Measurements from ENCODE around the gene ATP5F1E. TPM values are rescaled to one million over a fixed set of nuclear protein-coding genes. Genes with fewer than 3 reads are reported as not detected.
A peak's percentile ranks its signal among the peaks of the same experiment; 100 is the strongest.
"Not testable (repeated sequence)": the region's sequence is repeated elsewhere in the genome, so short reads cannot be mapped to it uniquely, and the experiment has no call there.

The ATP5F1E gene
- total RNA-seq, 2 donors from 2014 or later = 62.2 to 72.3 TPM

- no peaks in the 10 kb centered on the region for H3K27me3 Mint-ChIP-seq
- ATAC-seq = no peak
- H3K4me1 Mint-ChIP-seq (ENCODE audit: low read depth in 2 of 2) = peaks cover 33 to 39% of the 10 kb centered on the region in 2 donors
- H3K4me3 Mint-ChIP-seq = no peak overlapping the region
- no peak for DNase-seq (ENCODE audit: low spot score)
- H3K27ac Mint-ChIP-seq = no peak overlapping the region
- H3K36me3 Mint-ChIP-seq = no peaks in the 10 kb centered on the region
- H3K9me3 Mint-ChIP-seq = no peaks in the 10 kb centered on the region
These were observed 18.8 kb downstream of the ATP5F1E start for GRCh38 chr20:59013031-59013951.

DNA sequence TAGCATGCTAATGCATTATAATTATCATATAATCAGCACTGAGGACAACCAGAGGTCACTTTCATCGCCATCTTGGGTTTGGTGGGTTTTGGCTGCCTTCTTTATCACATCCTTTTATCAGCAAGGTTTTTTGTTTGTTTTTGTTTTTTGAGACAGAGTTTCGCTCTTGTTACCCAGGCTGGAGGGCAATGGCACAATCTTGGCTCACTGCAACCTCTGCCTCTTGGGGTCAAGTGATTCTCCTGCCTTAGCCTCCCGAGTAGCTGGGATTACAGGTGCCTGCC is 20.3 kb downstream of the ATP5F1E start:
- not testable (repeated sequence) for DNase-seq (ENCODE audit: low spot score); ATAC-seq; H3K27ac Mint-ChIP-seq; H3K4me3 Mint-ChIP-seq; H3K36me3 Mint-ChIP-seq; H3K9me3 Mint-ChIP-seq; H3K27me3 Mint-ChIP-seq
- H3K4me1 Mint-ChIP-seq (ENCODE audit: low read depth in 2 of 2) = peaks cover 27 to 30% of the 10 kb centered on the region in 2 donors

- H3K4me3 Mint-ChIP-seq = no peak overlapping the region
- peaks cover 24 to 27% of the 10 kb centered on the region in 2 donors for H3K4me1 Mint-ChIP-seq (ENCODE audit: low read depth in 2 of 2)
- H3K27me3 Mint-ChIP-seq = no peaks in the 10 kb centered on the region
- DNase-seq (ENCODE audit: low spot score) (no peak), ATAC-seq (no peak)
- no peak overlapping the region for H3K27ac Mint-ChIP-seq
- no peaks in the 10 kb centered on the region for H3K9me3 Mint-ChIP-seq
- no peaks in the 10 kb centered on the region for H3K36me3 Mint-ChIP-seq
These were observed 20.9 kb downstream of the ATP5F1E start for GRCh38 chr20:59010995-59011873.

DNA sequence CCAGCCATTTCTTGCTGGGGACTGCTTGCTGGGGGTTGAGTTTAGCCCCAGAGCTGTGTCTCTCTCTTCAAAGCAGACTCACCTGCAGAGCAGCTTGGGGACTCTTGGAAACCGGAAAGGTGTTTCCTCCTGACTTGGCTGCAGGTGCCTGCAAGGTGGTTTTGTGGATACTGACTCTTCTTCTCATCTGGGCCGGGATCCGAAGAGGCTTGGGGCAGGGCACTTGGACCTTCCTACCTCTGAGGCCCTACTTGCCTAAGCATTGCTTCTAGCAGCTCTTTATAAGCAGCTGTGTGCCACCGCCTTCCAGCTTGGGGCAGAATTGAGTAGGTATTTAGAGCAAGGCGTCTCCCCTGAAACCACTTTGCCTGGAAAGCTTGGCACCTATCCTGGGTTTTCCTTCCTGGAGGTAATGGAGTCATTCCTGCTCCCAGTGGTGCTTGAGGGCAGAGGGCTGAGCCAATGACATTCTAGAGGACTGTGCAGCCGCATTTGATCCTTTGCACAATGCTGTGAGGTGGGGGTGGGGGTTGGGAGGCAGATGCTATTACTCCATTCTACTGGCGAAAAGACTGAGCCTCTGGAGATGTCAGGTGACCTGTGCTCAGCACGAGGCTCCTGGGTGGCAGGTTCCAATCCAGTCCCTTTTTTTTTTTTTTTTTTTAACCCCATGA is 21.7 kb downstream of the ATP5F1E start:
- H3K9me3 Mint-ChIP-seq = no peaks in the 10 kb centered on the region
- H3K4me1 Mint-ChIP-seq (ENCODE audit: low read depth in 2 of 2) = peaks cover 31% of the 10 kb centered on the region in 2 donors
- no peak for ATAC-seq
- H3K27me3 Mint-ChIP-seq = no peaks in the 10 kb centered on the region
- no peak for DNase-seq (ENCODE audit: low spot score)
- no peak overlapping the region for H3K4me3 Mint-ChIP-seq
- no peaks in the 10 kb centered on the region for H3K36me3 Mint-ChIP-seq
- no peak overlapping the region for H3K27ac Mint-ChIP-seq

GRCh38 chr20:59008715-59009336 is 23.3 kb downstream of the ATP5F1E start:
- no peak overlapping the region for H3K27ac Mint-ChIP-seq
- no peak for DNase-seq (ENCODE audit: low spot score)
- no peaks in the 10 kb centered on the region for H3K36me3 Mint-ChIP-seq
- no peaks in the 10 kb centered on the region for H3K27me3 Mint-ChIP-seq
- ATAC-seq = no peak
- no peaks in the 10 kb centered on the region for H3K9me3 Mint-ChIP-seq
- peaks cover 36 to 38% of the 10 kb centered on the region in 2 donors for H3K4me1 Mint-ChIP-seq (ENCODE audit: low read depth in 2 of 2)
- H3K4me3 Mint-ChIP-seq = peak overlapping the region; percentile 4

- no peak for DNase-seq (ENCODE audit: low spot score)
These were observed 24.2 kb downstream of the ATP5F1E start for GRCh38 chr20:59007665-59008511.

GRCh38 chr20:59006864-59007664 is 25.1 kb downstream of the ATP5F1E start, which contains the start of gene CTSZ:
TSS of gene CTSZ (minus strand) at chr20:59007254. CDS start at chr20:59007128, 126 bp downstream.
- no peak for DNase-seq (ENCODE audit: low spot score)
- no peaks in the 10 kb centered on the region for H3K9me3 Mint-ChIP-seq
- no peaks in the 10 kb centered on the region for H3K27me3 Mint-ChIP-seq
- ATAC-seq = peak; percentile 86 to 91
- H3K4me1 Mint-ChIP-seq (ENCODE audit: low read depth in 2 of 2) = peaks cover 35 to 40% of the 10 kb centered on the region in 2 donors
- H3K4me3 Mint-ChIP-seq = peak within 1 kb of the TSS; percentile 79
- H3K36me3 Mint-ChIP-seq = no peaks in the 10 kb centered on the region
- H3K27ac Mint-ChIP-seq = peak within 1 kb of the TSS; percentile 74 to 86

More at GRCh38 chr20:59007665-59008511, 24.2 kb downstream of the ATP5F1E start:
- ATAC-seq = no peak
- no peaks in the 10 kb centered on the region for H3K36me3 Mint-ChIP-seq
- peak overlapping the region; percentile 74 for H3K27ac Mint-ChIP-seq
- peaks cover 35 to 36% of the 10 kb centered on the region in 2 donors for H3K4me1 Mint-ChIP-seq (ENCODE audit: low read depth in 2 of 2)
- peak overlapping the region; percentile 76 for H3K4me3 Mint-ChIP-seq
- no peaks in the 10 kb centered on the region for H3K9me3 Mint-ChIP-seq
- no peaks in the 10 kb centered on the region for H3K27me3 Mint-ChIP-seq

DNA sequence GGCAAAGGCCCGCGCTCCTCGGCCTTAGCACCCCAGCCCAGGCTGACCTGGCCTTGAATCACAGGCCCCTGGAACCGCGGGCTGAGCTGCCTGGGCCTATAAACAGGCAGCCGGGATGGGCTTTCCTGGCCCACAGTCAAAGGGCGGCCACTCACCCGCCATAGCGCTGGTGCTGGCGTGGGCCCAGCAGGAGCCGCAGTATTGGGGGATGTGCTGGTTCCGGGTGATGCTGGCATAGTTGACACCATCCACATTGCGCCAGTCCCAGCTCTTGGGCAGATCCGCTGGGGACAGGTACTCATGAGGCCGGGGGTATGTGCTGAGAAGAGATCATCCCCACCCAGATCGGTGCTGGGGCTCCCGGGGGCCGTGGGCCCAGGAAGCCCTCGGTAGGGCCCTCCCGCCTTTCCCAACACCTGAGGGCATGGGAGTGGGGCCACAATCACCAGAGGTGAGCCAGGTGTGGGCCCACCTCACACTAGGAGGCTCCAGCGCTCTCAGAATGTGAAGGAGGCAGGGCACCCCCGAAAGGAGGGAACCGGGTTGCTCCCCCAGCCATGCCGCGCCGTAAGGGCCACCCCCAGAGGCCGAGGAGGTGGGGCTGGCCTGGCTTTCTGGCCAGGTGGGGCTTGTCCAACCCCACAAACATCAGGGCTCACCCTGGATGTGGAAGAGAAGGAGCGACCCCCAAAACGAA is 25.8 kb downstream of the ATP5F1E start:
- H3K27ac Mint-ChIP-seq = peak overlapping the region; percentile 62 to 86
- no peaks in the 10 kb centered on the region for H3K27me3 Mint-ChIP-seq
- DNase-seq (ENCODE audit: low spot score) (no peak), ATAC-seq (no peak)
- H3K9me3 Mint-ChIP-seq = no peaks in the 10 kb centered on the region
- H3K4me3 Mint-ChIP-seq = peak overlapping the region; percentile 79
- H3K4me1 Mint-ChIP-seq (ENCODE audit: low read depth in 2 of 2) = peaks cover 33 to 35% of the 10 kb centered on the region in 2 donors
- H3K36me3 Mint-ChIP-seq = no peaks in the 10 kb centered on the region

DNA sequence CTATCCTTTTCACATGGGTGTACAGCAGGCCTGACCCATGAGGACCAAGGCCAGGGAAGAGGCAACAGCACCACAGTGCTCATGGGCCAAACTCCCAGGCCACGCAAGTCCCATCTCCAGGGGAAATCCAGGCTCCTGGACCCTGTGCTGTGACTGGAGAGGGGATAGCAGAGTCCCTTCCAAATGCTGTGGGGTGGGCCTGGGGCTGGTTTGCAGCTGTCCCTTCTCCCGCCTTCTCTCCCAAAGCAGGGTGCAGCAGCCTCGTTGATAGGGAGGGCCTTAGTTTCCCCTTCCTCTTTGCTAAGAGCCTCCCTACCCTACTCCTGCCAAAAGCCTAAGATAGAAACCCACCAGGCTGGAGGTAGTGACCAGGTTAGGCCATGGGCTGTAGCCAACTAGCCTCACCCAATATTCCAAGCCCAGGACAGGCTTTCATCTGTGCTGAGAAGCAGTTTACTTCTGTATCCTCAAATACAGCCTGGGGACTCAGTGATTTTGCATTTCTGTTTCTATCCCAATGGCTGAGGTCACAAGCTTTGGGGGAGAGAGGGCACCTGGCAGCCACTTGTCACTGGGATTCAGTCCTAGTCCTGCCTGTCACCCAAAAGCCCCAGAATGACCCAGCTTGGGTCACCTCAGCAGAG is 26.5 kb downstream of the ATP5F1E start:
- Mint-ChIP-seq H3K27me3 (no peaks in the 10 kb centered on the region), H3K4me1 (ENCODE audit: low read depth in 2 of 2) (peaks cover 30 to 33% of the 10 kb centered on the region in 2 donors), H3K4me3 (peak overlapping the region; percentile 79), H3K9me3 (no peaks in the 10 kb centered on the region), H3K27ac (peak overlapping the region; percentile 62 to 86), H3K36me3 (no peaks in the 10 kb centered on the region)
- DNase-seq (ENCODE audit: low spot score) = no peak
- no peak for ATAC-seq

DNA sequence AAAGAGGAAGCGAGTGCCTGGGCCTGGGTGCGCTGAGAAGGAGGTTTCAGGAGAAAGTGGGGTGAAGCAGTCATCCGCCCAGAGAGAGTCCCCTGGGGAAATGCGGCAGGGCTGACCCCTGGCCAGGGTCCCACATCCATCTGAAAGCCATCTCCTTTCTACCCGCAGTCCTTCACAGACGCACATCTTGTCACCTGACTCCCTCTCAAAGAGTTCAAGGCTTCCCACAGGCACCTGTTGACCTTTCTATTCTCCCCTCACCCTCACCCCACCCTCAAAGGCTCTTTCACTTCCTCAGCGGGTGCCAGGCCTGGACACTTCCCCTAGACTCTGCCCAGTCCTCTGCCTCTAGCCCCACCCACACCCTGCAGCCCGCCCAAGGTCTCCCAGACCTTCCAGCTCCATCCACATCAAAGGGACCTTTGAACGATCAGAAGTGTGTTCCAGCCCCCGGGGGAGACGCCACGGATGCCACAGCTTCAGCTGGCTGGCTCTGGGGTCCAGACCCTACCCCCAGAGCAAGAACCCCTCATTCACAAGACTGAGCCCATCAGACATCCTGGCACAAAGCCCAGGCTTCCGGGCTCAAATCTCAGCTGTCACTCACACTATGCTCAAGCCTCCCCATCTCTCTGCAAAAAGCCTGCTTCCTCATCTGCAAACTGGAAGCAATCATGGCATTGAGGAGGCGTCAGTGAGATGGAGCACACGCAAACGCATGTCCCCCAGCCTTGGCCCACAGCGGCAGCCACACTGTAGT is 27.2 kb downstream of the ATP5F1E start:
- H3K27me3 Mint-ChIP-seq = no peaks in the 10 kb centered on the region
- peak overlapping the region; percentile 62 to 86 for H3K27ac Mint-ChIP-seq
- no peaks in the 10 kb centered on the region for H3K9me3 Mint-ChIP-seq
- H3K4me1 Mint-ChIP-seq (ENCODE audit: low read depth in 2 of 2) = peaks cover 30 to 33% of the 10 kb centered on the region in 2 donors
- H3K4me3 Mint-ChIP-seq = peak overlapping the region; percentile 79
- no peaks in the 10 kb centered on the region for H3K36me3 Mint-ChIP-seq
- no peak for DNase-seq (ENCODE audit: low spot score)
- peak; percentile 43 to 46 for ATAC-seq

DNA sequence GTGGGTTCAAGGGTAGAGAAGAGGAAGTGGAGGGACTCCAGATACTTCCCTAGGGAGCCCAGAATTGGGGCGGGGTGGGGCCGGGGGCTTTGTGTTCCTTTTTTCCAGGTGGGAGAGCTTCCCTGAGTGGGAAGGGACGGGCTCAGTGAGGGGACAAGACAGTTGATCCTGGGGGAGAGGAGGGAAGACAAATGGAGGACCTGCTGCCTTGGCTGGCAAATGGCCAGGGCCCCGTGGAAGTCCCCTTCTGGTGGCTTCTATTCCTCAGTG is 27.7 kb downstream of the ATP5F1E start:
- H3K4me1 Mint-ChIP-seq (ENCODE audit: low read depth in 2 of 2) = peaks cover 30 to 33% of the 10 kb centered on the region in 2 donors
- ATAC-seq (no peak), DNase-seq (ENCODE audit: low spot score) (no peak)
- no peaks in the 10 kb centered on the region for H3K27me3 Mint-ChIP-seq
- H3K4me3 Mint-ChIP-seq = peak overlapping the region; percentile 79
- peak overlapping the region; percentile 50 to 86 for H3K27ac Mint-ChIP-seq
- H3K36me3 Mint-ChIP-seq = no peaks in the 10 kb centered on the region
- H3K9me3 Mint-ChIP-seq = no peaks in the 10 kb centered on the region
